Neural progenitor cell (in vitro differentiated cells): ENCODE results near the gene STK33. TPM values are rescaled to one million over a fixed set of nuclear protein-coding genes. Genes with fewer than 3 reads are reported as not detected.

Experiments used
- DNase-seq: peaks from one replicate; pipeline ENCODE4 v3.0.0-alpha.2; 2016; ENCODE audit warnings: low spot score
- H2AFZ ChIP-seq: fragments of 200-600 bp; sonication (generic); replicated peaks from 2 replicates; pipeline ENCODE4 v1.6.1; 2016; ENCODE audit warnings: antibody characterized with exemption
- H3F3A ChIP-seq: fragments of 200-600 bp; sonication (generic); 2 replicates; pipeline ENCODE4 v1.6.1; 2016; ENCODE audit warnings: antibody characterized with exemption, low read depth
- H3K27ac ChIP-seq: fragments of 200-600 bp; sonication (generic); 2 replicates; pipeline ENCODE4 v1.5.1; 2016; ENCODE audit warnings: mild to moderate bottlenecking
- H3K27me3 ChIP-seq: fragments of 200-600 bp; sonication (generic); 2 replicates; pipeline ENCODE4 v1.6.1; 2016; ENCODE audit warnings: mild to moderate bottlenecking, moderate library complexity
- H3K36me3 ChIP-seq: fragments of 200-600 bp; sonication (generic); 2 replicates; pipeline ENCODE4 v1.5.1; 2016
- H3K4me1 ChIP-seq: fragments of 200-600 bp; sonication (generic); 2 replicates; pipeline ENCODE4 v1.6.1; 2016; ENCODE audit warnings: mixed run types
- H3K4me2 ChIP-seq: fragments of 200-600 bp; sonication (generic); 2 replicates; pipeline ENCODE4 v1.6.1; 2016
- H3K4me3 ChIP-seq: fragments of 200-600 bp; sonication (generic); 2 replicates; pipeline ENCODE4 v1.5.1; 2016
- H3K79me2 ChIP-seq: fragments of 200-600 bp; sonication (generic); 2 replicates; pipeline ENCODE4 v1.6.1; 2016; ENCODE audit warnings: low read depth
- H3K9ac ChIP-seq: fragments of 200-600 bp; sonication (generic); 2 replicates; pipeline ENCODE4 v1.6.1; 2016
- H3K9me3 ChIP-seq: fragments of 200-600 bp; sonication (generic); 2 replicates; pipeline ENCODE4 v1.5.1; 2016; ENCODE audit warnings: low read depth
- H4K20me1 ChIP-seq: fragments of 200-600 bp; sonication (generic); 2 replicates; pipeline ENCODE4 v1.6.1; 2016; ENCODE audit warnings: low read depth
- H3K27ac Mint-ChIP-seq: 3 replicates; pipeline ENCODE4 v1.8.0; 2021; ENCODE audit warnings: mixed read lengths
- H3K27me3 Mint-ChIP-seq: 2 replicates; pipeline ENCODE4 v1.8.0; 2022; ENCODE audit warnings: low read depth, mild to moderate bottlenecking, inconsistent platforms, moderate library complexity, mixed read lengths; ENCODE audit not compliant: insufficient read depth
- H3K36me3 Mint-ChIP-seq: 3 replicates; pipeline ENCODE4 v1.8.0; 2021; ENCODE audit warnings: mixed read lengths
- H3K4me1 Mint-ChIP-seq: 3 replicates; pipeline ENCODE4 v1.8.0; 2021; ENCODE audit warnings: mixed read lengths
- H3K4me3 Mint-ChIP-seq: 3 replicates; pipeline ENCODE4 v1.8.0; 2021; ENCODE audit warnings: mild to moderate bottlenecking, moderate library complexity, mixed read lengths
- H3K9me3 Mint-ChIP-seq: 3 replicates; pipeline ENCODE4 v1.8.0; 2020; ENCODE audit warnings: mixed read lengths
- CTCF ChIP-seq: fragments of 200-600 bp; sonication (generic); IDR thresholded peaks from 2 replicates; pipeline ENCODE4 v1.5.1; 2017; ENCODE audit warnings: antibody characterized with exemption, mild to moderate bottlenecking
- EZH2 ChIP-seq: fragments of 200-600 bp; sonication (generic); IDR thresholded peaks from 2 replicates; pipeline ENCODE4 v1.6.1; 2017; ENCODE audit warnings: antibody characterized with exemption, mild to moderate bottlenecking, moderate library complexity
- EZH2phosphoT487 ChIP-seq: fragments of 200-600 bp; sonication (generic); IDR thresholded peaks from 2 replicates; pipeline ENCODE4 v1.6.1; 2017; ENCODE audit warnings: antibody characterized with exemption
- small RNA-seq: library from RNA; depleted of rRNA; stranded (forward); fragments of <200 nt; gene quantifications from one replicate; pipeline ENCODE3, GENCODE V24; 2015
- total RNA-seq: library from RNA; depleted of rRNA; stranded (reverse); fragments of >200 nt; gene quantifications from 2 replicates; pipeline ENCODE4 v1.2.3, GENCODE V29; 2015; ENCODE audit warnings: low replicate concordance

The STK33 gene
- total RNA-seq, 1 donor from 2014 or later, result 56.5 TPM

- TF ChIP-seq EZH2, result no peak
- TF ChIP-seq CTCF, result no peak
- TF ChIP-seq EZH2phosphoT487, result no peak
- peaks cover 29% of the 10 kb centered on the region for H3K4me1 Mint-ChIP-seq
These were observed 249.7 kb downstream of the STK33 start for GRCh38 chr11:8344346-8344745.

GRCh38 chr11:8342821-8343681 lies 251.0 kb downstream of the STK33 start:
- H3K36me3 ChIP-seq, result no peaks in the 10 kb centered on the region
- H3K4me1 ChIP-seq, result peaks cover 8% of the 10 kb centered on the region
- H3K27ac ChIP-seq, result no peak overlapping the region
- peaks cover 5% of the 10 kb centered on the region for H4K20me1 ChIP-seq
- no peak overlapping the region for H3K9ac ChIP-seq
- Mint-ChIP-seq H3K4me3 (no peak overlapping the region), H3K4me1 (peaks cover 40% of the 10 kb centered on the region), H3K27ac (peak overlapping the region; percentile 66), H3K27me3 (peaks cover 11% of the 10 kb centered on the region), H3K36me3 (no peaks in the 10 kb centered on the region), H3K9me3 (no peaks in the 10 kb centered on the region)
- H3K4me2 ChIP-seq, result no peak overlapping the region
- no peaks in the 10 kb centered on the region for H3K79me2 ChIP-seq
- H3K9me3 ChIP-seq, result no peaks in the 10 kb centered on the region
- H3K4me3 ChIP-seq, result no peak overlapping the region
- no peak for DNase-seq
- H2AFZ ChIP-seq, result no peak overlapping the region
- peaks cover 4% of the 10 kb centered on the region for H3F3A ChIP-seq
- no peak for TF ChIP-seq EZH2
- H3K27me3 ChIP-seq, result no peaks in the 10 kb centered on the region

More at GRCh38 chr11:8344346-8344745, 249.7 kb downstream of the STK33 start:
- Histone ChIP-seq H4K20me1 (no peaks in the 10 kb centered on the region), H3K36me3 (no peaks in the 10 kb centered on the region), H3K27me3 (no peaks in the 10 kb centered on the region), H3F3A (peaks cover 4% of the 10 kb centered on the region), H3K27ac (no peak overlapping the region), H2AFZ (no peak overlapping the region), H3K9ac (no peak overlapping the region), H3K9me3 (no peaks in the 10 kb centered on the region), H3K4me3 (no peak overlapping the region), H3K4me1 (peaks cover 8% of the 10 kb centered on the region), H3K79me2 (no peaks in the 10 kb centered on the region), H3K4me2 (no peak overlapping the region)
- no peak overlapping the region for H3K27ac Mint-ChIP-seq
- no peaks in the 10 kb centered on the region for H3K36me3 Mint-ChIP-seq
- H3K4me3 Mint-ChIP-seq, result no peak overlapping the region
- no peaks in the 10 kb centered on the region for H3K9me3 Mint-ChIP-seq
- H3K27me3 Mint-ChIP-seq, result peaks cover 14% of the 10 kb centered on the region
- no peak for DNase-seq

GRCh38 chr11:8341996-8342395 lies 252.0 kb downstream of the STK33 start:
- Mint-ChIP-seq H3K4me3 (no peak overlapping the region), H3K4me1 (peaks cover 49% of the 10 kb centered on the region), H3K9me3 (no peaks in the 10 kb centered on the region), H3K27me3 (peaks cover 16% of the 10 kb centered on the region), H3K36me3 (no peaks in the 10 kb centered on the region), H3K27ac (peak overlapping the region; percentile 83)
- no peaks in the 10 kb centered on the region for H3K27me3 ChIP-seq
- H3K4me1 ChIP-seq, result peaks cover 11% of the 10 kb centered on the region
- no peak overlapping the region for H3K4me3 ChIP-seq
- H3K4me2 ChIP-seq, result no peak overlapping the region
- H4K20me1 ChIP-seq, result peaks cover 5% of the 10 kb centered on the region
- H3K36me3 ChIP-seq, result no peaks in the 10 kb centered on the region
- peak overlapping the region; percentile 12 for H2AFZ ChIP-seq
- no peaks in the 10 kb centered on the region for H3K9me3 ChIP-seq
- TF ChIP-seq CTCF, result no peak
- TF ChIP-seq EZH2phosphoT487, result no peak
- no peak for DNase-seq
- H3K27ac ChIP-seq, result no peak overlapping the region
- H3K9ac ChIP-seq, result no peak overlapping the region
- H3K79me2 ChIP-seq, result no peaks in the 10 kb centered on the region
- H3F3A ChIP-seq, result peaks cover 10% of the 10 kb centered on the region

Small RNA genes lying within 50 kb of the gene (small RNA-seq; reads per million reads assigned to genes)
- not detected for gene RF00601

Other genes starting within 250 kb of the STK33 start
- gene TRIM66, start 88.4 kb upstream of the STK33 start, total RNA-seq, result 0.95 and 3.6 TPM in 2 replicates
- 1,116 and 1,250 TPM in 2 replicates for gene RPL27A, start 88.6 kb upstream of the STK33 start, total RNA-seq